Activated CD8-positive, alpha-beta memory T cell treated with anti-CD3 and anti-CD28 coated beads, Interleukin-2, amount 50 U/mL, for 4 hours (primary cell): ENCODE data around the gene TMEM242.

Experiments used
- DNase-seq: peaks from one replicate; pipeline ENCODE4 v3.0.0-alpha.2; 2020

Gene TMEM242

GRCh38 chr6:157287247-157287850, 36.0 kb downstream of the TMEM242 start:
- DNase-seq: no peak

DNA sequence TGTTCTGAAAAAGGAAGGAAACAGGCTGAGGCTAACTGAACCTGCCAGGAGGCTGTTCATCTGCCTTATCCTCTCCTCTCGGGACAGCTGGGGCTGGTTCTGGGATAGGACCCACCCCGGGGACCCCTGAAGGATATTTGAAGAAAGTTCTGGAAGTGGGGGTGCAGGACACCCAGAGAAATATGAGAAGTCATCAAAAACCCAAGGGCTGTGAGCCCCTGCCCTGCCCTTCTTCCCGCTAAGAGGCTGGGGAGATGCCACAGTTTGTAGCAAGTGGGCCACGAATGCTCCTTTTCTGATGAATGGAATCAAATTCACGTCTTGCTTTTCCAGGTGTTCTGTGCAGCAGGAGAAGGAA, 37.9 kb downstream of the TMEM242 start:
- no peak for DNase-seq

GRCh38 chr6:157284738-157285421, 38.4 kb downstream of the TMEM242 start:
- DNase-seq: no peak

DNA sequence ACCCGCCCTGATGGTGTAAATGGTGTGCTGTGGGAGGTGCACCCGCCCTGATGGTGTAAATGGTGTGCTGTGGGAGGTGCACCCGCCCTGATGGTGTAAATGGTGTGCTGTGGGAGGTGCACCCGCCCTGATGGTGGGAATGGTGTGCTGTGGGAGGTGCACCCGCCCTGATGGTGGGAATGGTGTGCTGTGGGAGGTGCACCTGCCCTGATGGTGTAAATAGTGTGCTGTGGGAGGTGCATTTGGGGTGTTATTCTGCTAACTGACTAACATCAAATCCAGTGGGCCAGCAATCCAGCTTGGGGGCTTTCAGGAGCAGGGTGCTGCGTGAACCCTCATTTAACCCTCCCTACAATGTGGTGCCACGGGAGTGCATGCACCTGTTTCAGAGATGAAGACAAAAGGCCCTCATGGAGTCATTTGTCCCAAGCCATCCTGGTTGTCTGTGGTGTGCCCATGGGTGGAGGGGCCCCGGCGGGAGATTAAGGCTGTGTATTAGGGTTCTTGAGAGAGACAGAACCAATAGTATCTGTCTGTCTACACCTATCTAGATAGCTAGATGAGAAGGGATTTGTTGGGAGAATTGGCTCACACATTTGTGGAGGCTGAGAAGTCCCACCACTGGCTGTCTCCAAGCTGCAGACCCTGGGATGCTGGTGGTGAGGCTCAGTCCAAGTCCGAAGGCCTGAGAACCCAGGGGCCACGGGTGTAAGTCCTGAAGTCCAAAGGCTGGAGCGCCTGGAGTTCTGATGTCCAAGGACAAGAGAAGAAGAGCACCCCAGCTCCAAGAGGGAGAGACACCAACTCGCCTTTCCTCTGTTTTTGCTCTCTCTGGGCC, 39.2 kb downstream of the TMEM242 start:
- DNase-seq: no peak

DNA sequence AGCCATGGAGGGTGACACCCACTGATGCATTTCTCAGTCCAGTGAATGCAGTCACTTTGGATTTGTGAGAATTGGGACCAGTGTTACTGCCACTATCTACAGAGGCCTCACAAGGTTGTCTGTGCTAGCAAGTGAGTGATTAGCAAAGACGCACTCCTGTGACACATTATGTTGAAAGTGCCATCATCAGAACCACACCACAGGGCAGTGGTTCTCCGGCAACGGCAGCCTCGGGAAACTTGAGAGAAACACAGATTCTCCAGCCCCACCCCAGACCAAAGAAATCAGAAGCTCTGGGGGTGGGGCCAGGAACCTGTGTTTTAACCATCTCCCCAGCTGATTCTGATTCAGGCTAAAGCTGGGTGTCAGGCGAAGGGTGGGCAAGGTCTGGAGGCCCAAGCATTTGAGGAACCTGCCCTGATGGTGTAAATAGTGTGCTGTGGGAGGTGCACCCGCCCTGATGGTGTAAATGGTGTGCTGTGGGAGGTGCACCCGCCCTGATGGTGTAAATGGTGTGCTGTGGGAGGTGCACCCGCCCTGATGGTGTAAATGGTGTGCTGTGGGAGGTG, 39.9 kb downstream of the TMEM242 start:
- DNase-seq: no peak

- no peak for DNase-seq
Observed at GRCh38 chr6:157282284-157282683, 41.0 kb downstream of the TMEM242 start.

GRCh38 chr6:157281570-157281969, 41.7 kb downstream of the TMEM242 start:
- no peak for DNase-seq

- DNase-seq: no peak
Observed at GRCh38 chr6:157280947-157281346, 42.4 kb downstream of the TMEM242 start.

DNA sequence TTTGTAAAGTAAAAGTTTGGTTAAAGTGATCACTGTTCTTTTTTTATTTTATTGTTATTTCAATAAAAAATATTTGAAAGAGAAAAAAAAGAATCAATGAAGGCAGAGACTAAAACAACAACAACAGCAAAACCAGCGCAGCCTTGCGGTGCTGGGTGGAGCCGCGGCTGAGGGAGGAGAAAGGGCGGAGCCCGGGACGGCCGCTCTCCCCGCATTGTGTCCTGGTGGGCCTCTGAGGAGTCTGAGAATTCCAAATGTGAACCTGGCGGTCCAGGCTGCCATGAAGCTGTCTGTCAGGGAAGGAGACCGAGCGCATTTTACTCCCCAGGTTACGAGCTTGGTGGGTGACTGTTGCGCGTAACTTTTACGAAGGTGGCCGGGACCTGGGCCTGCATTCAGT, 43.2 kb downstream of the TMEM242 start:
- no peak for DNase-seq

DNA sequence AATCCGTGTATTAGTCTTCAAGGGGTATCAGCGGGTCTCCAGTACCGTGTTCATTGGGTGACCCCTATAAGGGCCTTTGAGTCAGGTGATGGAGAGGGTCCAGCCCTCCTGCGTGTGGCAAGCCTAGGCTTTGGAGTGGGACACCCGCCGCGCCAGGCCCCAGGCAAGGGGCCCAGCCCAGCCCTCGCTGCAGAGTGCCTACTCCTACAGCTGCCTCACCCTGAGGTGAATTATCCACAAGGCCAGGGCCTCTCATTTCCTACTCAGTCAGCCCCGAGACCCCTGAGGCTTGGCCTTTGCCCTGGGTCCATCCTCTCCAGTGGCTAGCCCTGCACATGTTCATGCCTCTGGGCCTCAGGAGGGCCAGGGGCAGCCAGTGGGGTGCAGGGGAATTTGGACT, 45.1 kb downstream of the TMEM242 start:
- DNase-seq: no peak

DNA sequence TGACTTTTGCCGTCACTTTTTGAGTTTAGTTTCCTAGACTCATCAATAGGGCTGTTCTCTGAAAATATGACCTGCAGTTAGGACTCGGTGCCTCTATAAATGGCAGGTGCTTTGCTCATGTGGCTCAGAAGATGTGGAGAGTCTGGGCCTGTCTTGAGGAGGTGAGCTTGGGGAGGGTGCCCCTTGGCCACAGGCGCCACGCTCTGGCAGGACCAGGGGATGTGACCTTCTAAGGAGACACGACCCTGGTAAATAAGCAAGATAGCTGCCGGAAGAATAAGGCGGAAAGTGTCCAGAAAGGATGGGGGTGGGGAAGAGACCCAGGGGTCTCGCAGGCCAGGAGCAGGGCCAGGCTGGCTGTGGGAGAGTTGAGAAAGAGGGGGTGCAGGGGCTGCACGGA, 46.6 kb downstream of the TMEM242 start:
- no peak for DNase-seq

GRCh38 chr6:157276134-157276532, 47.2 kb downstream of the TMEM242 start:
- DNase-seq: no peak

GRCh38 chr6:157274471-157275226, 48.7 kb downstream of the TMEM242 start:
- DNase-seq: peak; percentile 86

GRCh38 chr6:157273756-157274470, 49.4 kb downstream of the TMEM242 start:
- peak; percentile 77 for DNase-seq

GRCh38 chr6:157272866-157273755, 50.2 kb downstream of the TMEM242 start:
- DNase-seq: no peak

DNA sequence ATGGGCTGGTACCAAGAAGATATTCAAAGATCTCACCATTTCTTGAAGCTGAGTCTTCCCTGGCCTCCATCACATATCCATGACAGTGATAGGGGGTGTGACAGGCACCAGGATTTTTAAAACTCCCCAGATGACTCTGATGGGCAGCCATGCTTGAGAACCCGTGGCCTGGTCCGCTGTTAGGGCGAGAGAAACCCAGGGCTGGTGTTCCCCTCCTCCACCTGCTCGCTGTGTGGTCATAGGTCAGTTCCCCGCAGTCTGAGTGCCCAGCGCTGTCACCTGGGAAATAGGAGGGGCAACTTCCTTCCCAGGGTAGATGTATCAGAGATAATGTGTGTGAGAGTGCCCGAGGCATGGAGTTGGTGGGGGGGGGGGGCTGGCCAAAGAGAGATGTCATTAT, 50.9 kb downstream of the TMEM242 start:
- no peak for DNase-seq

GRCh38 chr6:157271911-157272310, 51.4 kb downstream of the TMEM242 start:
- no peak for DNase-seq

GRCh38 chr6:157271441-157271840, 51.9 kb downstream of the TMEM242 start:
- DNase-seq: no peak

DNA sequence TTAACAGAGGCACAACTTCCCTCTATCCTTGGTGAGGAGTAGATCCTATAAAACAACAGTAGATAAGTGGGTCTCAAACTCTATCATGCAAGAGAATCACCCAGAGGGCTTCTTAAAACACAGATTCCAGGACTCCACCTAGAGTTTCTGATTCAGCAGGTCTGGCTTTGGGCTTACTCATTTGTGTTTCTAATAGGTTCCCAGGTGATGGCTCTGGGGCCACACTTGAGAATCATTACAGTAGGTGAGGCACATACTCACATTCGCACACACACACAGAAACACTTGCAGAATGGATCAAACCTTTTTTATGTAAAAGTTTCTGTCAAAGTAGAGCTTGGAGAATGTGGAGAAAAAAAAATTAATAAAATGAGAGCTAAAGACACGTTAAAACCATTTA, 52.4 kb downstream of the TMEM242 start:
- no peak for DNase-seq

GRCh38 chr6:157270308-157270707, 53.0 kb downstream of the TMEM242 start:
- DNase-seq: no peak

GRCh38 chr6:157269261-157269794, 54.0 kb downstream of the TMEM242 start:
- DNase-seq: no peak
